HG03159 (cell line): ENCODE data around the gene SLC23A3.

ENCODE experiments used
- ATAC-seq: cut with Tn5 transposase; IDR thresholded peaks from one replicate; pipeline ENCODE4 v1.9.1; 2021; ENCODE audit warnings: mild to moderate bottlenecking, moderate library complexity; ENCODE audit not compliant: unreplicated experiment

The SLC23A3 gene

DNA sequence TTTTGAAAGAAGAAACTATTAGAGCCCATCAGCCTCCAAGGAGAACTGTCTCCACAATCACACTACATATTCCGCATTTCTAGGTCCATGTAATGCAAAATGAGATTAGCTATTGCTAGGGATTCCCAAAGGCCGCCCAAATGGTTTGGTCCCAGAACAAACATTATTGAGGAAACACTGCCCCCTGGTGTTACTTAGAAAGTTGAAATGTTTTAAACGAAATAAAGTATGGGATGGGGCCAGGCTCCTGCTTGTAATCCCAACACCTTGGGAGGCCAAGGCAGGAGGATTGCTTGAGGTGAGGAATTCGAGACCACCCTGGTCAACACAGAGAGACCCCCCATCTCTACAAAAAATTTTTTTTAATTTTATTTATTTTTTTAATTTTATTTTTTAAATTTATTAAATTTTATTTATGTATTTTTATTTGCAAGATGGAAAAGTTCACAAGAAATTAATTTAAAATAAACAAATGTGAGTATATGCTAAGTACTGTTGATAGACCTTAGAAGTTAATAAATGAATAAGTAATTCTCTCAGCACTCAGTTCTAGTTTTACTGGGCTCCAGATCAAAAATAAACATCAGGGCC, 14.7 kb downstream of the SLC23A3 start:
- no peak for ATAC-seq

DNA sequence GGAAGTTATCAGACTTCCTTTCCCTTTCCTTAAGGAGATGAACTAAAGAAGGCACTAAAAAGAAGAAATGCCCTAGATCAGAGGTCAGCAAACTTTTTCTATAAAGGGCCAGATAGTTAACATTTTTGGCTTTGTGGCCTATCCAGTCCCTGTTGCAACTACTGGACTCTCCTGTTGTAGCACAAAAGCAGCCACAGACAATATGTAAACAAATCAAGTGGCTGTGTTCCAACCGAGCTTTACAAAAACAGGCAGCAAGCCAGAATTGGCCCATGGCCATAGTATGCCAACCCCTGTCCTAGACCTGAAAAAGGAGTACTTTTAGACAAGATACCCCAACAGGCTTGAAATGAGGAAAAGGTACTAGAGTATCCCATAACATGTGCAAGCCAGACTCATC, 20.2 kb downstream of the SLC23A3 start:
- no peak for ATAC-seq

DNA sequence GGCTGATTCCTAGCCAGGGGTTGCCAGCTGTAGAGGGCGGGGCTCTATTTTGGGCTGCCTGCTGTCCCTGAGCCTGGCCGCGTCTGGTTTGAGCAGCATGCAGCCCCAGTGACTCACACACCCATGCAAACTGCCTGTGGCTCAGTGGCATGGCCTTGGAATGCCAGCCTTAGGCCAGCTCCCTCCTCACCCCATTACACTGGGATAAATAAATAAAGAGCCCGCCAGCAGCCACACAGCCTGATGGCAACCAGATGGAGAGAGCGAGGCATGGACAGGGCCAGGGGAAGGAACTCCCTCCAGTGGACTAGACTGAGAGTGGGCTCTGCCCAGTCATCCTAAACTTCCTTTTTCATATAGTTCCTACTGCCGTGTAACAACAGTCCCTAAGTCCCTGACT, 27.5 kb downstream of the SLC23A3 start:
- no peak for ATAC-seq

DNA sequence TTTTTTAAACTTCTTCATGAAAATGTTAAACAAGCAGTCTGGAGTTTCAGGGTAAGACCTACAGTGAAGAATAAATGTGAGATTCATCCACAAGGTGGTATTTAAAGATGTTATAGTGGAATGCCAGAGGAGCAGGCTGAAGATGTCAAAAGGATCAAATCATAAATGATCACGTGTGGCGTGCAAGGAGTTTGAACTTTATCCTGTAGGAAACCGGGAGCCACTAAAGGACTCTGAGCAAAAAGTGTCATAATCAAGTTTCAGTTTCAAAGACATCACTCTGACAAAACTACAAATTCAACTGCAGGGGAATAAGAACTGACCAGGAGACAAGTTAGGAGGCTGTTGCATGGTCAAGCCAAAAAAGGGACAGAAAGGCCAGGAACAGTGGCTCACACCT, 29.1 kb downstream of the SLC23A3 start:
- no peak for ATAC-seq

DNA sequence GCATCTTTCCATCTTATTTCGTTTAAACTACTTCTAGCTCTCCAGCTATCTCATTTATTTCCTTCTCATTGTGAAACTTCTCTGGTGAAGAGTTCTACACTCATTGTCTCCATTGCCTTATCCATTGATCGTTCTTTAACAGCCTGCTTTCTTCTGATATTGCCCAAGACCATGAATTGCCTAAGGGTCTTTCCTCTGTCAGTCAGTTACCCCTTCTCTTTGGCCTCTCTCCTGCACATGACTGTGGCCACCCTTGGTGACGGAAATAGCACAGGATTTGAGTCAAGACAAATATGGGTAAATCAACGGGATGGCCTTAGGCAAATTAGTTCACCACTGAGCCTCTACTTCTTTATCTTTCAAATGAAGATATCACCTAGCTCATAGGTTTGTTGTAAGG, 35.9 kb downstream of the SLC23A3 start:
- ATAC-seq: no peak

DNA sequence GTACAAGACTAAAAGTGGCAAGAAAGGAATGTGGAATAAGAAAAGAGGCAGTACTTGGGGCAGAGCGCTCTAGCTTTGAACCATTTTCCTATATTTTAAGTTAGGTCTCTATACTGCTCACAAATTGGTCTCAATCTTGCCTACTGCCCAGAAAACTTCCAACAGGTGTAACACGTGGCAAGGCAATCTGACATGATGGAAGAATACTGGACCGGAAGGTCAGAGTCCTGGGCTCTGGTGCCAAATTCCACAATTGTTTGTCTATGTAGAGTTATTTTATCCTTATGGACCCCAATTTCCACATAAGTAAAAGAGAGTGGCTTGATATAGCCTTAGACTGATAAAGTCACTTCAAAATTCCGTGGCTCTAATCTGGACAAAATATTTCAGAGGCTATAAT, 38.1 kb downstream of the SLC23A3 start:
- ATAC-seq: no peak

DNA sequence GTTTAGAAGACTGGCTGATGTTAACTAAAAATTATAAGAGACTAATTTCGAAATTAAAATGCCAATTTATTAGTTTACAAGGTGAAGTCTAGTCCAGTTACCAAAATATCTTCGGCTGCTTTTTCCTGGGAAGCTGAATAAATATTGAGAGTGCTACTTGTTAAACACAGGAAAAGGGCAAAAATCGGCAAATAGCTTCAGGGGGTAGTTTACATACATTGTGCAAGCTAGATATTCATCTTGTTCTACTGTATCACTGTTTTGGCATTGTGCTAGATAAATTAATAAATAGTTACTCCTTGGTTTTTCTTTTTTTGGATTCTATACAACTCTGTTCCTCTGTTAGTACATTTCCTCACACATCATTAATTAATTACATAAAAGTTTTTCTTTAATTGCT, 38.5 kb downstream of the SLC23A3 start:
- ATAC-seq: no peak

DNA sequence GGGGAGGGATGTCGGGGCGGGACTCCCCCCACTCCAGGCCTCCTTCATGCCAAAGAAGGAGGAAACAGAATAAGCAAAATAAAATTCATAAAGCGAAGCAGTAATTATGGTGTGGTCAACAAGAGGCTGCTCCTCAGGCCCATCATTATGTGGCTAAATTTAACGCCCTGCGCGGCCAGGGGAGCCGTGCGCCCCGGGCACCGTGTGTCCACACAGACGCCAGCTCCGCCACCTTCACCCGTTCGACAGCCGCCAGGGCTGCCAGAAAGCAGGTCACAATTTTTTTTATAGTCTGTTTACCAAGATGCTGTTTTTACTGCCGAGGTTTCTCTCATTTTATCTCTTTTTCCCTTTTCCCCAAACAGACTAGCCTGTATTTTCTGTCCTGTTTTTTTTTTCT, 40.2 kb downstream of the SLC23A3 start:
- no peak for ATAC-seq

DNA sequence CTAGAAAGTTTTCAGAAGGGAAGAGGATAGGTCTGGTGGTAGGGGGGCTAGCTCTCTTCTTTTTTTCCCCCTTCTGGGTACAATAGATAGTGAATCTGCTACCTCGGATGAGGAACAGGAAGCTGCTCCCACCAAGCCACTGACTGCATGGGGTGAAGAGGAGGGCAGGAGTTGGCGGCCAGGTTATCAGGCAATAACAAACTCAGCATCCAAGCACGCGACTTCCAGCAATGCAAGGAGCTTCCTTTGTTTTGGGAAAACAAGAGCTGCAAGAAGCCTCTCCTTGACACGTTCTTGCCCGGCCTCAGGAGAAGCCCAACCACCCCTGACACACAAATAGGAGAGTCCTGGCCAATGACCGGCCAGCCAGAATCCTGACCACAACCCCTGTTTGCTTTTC, 41.4 kb downstream of the SLC23A3 start:
- no peak for ATAC-seq

DNA sequence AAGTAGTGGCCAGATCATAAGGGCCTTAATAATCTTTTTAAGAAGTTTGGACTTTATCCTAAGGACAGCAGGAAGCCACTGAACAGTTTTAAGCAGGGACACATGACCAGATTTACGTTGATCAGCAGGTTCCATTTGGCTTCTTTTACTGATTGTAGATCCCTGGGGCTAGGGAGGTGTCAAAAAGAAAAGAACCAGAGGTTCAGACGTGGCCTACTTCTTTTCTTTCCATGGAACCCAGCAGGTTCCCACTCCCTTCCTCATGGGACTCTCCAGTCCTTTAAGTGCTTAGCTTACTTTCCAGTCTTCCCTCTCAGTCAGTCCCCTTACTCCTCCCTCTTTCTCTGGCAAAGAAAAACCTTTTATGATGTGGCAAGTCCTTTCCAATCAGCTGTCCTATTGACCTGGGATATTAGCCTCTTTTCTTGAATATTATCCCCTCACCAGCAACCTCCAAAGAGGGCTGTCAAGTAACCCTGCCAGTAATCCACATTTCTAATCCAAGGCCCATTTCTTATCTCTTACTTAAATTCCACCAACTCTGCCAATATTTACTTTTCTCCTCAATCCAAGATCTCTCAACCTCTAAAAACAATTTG, 42.7 kb downstream of the SLC23A3 start:
- ATAC-seq: no peak

DNA sequence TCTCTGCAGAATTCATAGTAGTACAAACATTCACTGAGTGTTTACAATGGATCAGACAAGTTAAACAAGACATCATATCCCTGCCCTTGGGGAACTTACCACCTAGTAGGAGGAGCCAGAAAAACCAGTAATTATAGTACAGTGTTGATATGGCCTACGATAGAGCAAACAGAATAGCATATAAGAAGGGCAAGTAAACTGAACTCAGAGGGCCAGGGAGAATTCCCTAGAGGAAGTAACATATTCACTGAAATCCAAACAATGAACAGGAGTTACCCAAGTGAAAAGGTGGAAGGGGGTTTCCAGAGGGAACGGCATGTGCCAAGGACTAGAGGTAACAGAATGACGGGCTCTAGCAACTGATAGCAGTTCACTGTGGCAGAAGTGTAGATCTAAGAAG, 43.3 kb downstream of the SLC23A3 start:
- ATAC-seq: no peak

DNA sequence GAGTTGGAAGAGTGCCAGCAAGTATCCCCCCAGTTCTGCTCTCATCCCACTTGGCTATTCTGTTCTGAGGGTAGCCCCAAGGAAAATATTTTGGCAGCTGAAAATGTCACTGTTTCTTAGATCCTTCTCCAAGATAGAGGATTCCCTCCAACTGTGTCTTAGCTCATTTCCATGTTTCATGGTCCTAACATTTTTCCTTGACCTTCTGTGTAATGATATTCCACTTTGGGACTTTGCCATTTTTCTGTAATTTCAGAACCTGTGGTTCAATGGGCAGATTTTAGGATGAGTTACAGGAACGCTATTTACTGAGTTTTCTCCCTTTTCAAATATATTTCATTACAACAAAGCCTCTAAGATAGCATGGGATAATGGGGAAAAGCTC, 44.0 kb downstream of the SLC23A3 start:
- no peak for ATAC-seq

DNA sequence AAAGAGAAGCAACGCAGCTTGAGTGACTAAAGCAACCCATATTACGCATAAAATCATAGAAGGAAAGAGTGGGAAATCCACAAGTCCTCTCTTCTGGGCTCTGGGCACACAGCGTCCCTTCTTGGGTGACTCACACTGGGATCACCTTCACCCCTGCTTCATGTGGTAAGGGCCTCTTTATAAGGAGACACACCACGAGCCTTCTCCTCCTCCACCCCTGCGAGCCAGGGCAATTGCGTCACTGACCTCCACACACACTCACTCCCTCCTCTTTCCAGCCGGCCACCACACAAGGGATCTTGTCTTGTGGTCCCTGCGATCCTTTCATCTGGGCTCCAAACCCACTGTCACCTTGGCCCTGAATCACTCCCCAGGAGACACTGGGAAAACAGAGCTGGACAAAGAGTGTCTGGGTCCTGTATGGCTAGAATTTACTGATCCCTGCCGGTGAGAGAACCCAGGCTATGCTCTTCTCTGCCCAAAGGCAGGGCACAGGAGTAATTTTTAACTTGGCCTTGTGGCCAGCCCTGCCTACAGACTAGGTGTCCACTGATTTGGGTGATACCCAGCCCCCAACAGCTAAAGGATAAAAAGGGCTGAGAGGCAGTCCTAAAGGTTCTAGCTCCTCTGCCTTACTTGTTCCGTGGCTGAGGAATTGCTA, 44.5 kb downstream of the SLC23A3 start:
- ATAC-seq: no peak

DNA sequence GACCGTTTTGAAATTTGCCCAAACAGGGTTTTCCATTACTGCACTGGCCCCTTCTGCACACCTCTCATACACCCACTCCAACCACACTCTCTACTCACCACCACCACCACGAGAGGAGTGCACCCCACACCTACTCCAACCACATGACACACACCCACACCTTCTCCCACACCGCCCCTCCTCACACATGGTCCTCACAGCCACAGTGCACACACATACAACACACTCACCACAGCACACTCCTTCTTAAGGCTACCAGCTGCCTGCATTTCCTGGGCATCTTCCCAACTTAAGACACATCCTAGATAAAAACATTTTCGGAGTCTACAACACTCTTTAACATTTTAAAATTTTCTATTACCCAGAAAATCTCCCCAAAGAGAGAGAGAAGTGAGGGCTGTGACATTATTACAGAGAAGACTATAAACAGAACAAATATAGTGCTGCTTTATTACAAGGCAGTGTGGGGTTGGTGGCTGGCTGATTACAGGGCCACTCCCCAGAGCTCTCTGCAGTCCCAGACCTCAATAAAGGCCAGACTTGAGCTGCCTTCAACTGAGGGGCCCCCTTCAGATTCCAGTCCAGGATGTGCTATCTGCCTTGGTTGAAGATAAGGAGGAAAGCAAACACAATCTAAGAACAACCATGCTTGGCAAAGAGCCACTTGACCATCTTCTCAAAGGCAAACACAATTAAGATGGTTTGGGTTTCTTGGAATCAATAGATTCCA, 45.3 kb downstream of the SLC23A3 start:
- ATAC-seq: no peak

DNA sequence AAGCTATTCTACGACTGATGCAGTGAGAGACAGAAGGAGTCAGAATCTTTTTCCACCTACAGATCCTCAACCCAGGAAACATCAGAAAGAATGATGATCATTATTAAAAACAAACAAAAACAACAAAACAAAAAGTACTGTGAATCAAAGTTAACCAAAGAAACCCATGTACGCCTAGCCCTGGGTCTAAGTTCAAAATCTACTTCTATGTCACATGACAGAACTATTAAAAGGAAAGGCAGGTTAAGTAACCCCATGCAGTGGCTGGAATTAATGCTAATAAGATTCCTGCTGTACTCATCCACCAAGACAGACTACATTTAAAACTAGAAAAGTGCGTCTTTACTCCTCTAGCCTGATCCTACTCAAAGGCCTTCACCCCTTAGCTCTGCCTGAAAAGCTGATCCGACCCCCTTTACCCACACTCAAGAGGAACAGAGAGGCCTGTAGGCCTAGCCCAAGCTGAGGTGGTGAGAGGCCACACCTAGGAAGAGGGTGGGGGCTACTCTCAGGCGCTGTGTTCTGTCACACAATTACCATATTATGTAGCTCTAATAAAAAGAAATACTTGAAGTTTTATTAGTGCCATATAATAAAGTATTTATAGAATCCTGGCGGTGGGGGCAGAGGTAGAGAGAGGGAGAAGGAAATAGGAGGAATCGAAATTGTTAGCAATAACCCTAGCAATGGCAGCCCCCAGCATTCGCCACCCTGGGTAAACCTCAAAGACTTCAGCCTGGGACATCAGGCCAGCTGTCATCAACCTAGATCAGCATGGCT, 46.3 kb downstream of the SLC23A3 start:
- ATAC-seq: no peak

DNA sequence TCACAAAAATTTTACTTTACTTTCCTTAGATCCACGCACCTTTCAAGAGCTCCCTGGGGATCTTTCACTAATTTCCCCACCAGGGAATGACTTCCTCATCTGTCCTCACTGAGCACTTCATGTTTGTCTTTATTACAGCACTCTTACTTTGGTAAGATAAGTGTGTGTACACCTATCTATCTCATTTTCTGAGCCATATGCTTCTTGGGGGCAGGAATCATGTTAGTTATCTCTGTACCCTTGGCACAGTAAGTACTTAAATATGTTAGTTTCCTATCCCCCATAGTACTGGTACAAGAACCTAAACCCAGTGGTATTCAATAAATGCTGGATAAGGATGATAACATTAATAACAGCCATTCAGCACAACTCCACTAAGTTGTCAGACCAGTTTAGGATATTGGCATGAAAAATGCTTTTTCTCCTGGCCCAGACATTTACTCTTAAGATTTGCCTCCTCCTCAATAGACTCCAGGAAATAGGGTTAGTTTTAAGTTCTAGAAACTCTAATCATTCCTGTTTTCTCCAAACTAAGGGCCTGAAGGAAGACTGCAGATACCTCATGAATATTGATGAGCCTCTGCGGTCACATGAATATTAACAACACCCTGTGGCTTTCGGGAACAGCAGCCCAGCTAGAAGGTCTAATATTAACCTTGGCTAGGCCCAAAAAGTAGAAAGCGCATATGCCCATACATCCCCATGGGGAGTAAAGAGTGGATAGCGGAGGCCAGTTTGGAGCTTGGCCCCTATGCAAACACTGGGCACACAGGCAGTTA, 47.4 kb downstream of the SLC23A3 start:
- ATAC-seq: no peak

DNA sequence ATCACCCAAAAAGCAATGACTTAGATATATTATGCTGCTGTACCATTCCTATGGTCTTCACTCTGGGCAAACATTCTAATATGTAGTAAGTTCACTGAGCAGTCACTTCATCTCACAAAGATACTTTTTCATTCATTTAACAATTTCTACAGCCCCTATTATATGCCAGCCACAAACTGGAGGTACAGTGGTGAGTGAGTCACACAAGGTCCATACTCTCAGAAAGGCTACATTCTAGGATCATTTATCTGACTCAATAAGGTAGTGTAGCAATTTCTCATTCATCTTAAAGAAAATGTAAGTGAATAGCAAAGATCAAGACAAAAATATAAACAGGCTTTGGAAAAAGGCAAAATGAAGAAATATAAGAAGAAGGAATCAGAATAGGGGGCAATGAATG, 49.7 kb downstream of the SLC23A3 start:
- ATAC-seq: no peak

DNA sequence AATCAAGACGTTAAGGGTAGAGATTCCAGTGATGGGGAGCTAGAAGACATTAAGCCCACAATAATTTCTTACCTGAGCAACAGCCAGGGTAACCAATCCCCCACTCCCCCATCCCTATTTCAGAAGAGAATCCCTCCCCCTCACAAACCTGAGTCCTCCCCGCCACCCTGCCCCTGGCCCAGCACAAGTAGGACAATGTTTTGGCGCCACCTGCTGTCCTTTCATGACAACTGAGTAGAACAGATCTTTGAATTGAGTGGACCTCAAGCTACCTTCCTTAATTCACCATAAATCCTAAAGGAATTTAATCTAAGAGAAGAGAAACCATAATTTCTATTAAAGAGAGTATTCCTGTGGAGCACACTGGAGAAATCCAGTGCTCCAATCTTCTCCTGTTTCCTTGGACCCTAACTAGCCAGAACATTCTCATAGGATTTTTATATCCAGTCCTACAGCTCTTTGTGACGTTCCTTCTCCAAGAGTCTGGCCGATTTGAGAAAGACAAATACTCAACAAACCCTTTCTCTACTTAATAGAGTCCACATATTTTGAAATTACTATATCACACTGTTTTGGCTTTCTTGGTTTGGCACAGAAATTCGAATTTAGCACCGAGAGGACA, 50.3 kb downstream of the SLC23A3 start:
- ATAC-seq: no peak

DNA sequence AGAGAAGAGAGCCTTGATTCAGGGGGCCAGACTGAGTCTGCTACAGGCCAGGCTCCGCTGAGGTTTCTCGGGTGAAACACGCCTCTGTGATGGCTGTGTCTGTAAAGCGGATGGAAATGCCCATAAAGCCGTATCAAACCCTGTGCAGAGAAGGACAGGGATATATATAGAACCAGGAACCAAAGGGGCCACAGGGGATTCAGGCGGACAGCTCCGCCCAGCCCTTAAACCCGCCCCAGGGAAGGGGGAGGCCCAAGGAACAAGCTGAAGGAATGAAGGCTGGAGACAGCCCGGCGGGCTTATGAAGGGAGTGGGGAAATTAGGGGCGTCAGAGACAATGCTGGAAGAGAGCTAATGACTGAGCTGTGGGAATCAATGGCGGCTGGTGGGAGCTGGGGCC, 51.3 kb downstream of the SLC23A3 start:
- no peak for ATAC-seq
